B cell (primary cell): ENCODE results near the gene BTF3. TPM values are rescaled to one million over a fixed set of nuclear protein-coding genes. Genes with fewer than 3 reads are reported as not detected.

Source experiments
- ATAC-seq: fragments of 200-7000 bp; cut with Tn5 transposase; one replicate; pipeline ENCODE4 v1.10.0; 2021; ENCODE audit warnings: low read depth, mild to moderate bottlenecking, moderate number of reproducible peaks, moderate library complexity
- CTCF ChIA-PET: fragments of 350-600 bp; sonication (Branson Sonifier 250); formaldehyde crosslinking; loops from one replicate; lab custom pipeline; 2021; ENCODE audit warnings: antibody characterized with exemption, inconsistent platforms; lab: Charles Lee
- POLR2A ChIA-PET: fragments of 350-600 bp; sonication (Branson Sonifier 250); formaldehyde crosslinking; loops from one replicate; lab custom pipeline; 2021; ENCODE audit warnings: antibody characterized with exemption; lab: Charles Lee
- DNase-seq: peaks from one replicate; pipeline ENCODE4 v3.0.0; 2013
- H2AFZ ChIP-seq: 2 replicates; pipeline ENCODE4 v1.6.1; 2012; ENCODE audit warnings: mild to moderate bottlenecking, low read depth, low read length; ENCODE audit not compliant: insufficient read depth, poor library complexity, severe bottlenecking
- H3K27ac ChIP-seq, 2 donors: 1 replicate in 1 of 2; 2 replicates in 1 of 2; pipeline ENCODE4 v1.5.1; 2012 to 2013; ENCODE audit warnings: low read length in 2 of 2, mild to moderate bottlenecking in 2 of 2, moderate library complexity in 1 of 2
- H3K27me3 ChIP-seq, 4 experiments: fragments of 200-600 bp in 1 of 4; sonication (generic) in 1 of 4; replicated peaks in 1 of 4; 1 replicate in 2 of 4; 2 replicates in 2 of 4; pipeline versions ENCODE4 v1.6.1 to v1.7.0; 2013 to 2016; ENCODE audit warnings: low read length in 3 of 4, mild to moderate bottlenecking in 2 of 4, mixed read lengths in 1 of 4, moderate library complexity in 1 of 4; ENCODE audit not compliant: insufficient read depth in 4 of 4, control insufficient read depth in 3 of 4; ENCODE audit errors: control extremely low read depth in 1 of 4
- H3K36me3 ChIP-seq, 2 experiments: replicated peaks in 1 of 2; 1 replicate in 1 of 2; 2 replicates in 1 of 2; pipeline versions ENCODE4 v1.6.1 to v1.7.1; 2013; ENCODE audit warnings: low read length in 1 of 2; ENCODE audit not compliant: insufficient read depth in 2 of 2, control insufficient read depth in 1 of 2; ENCODE audit errors: control extremely low read depth in 1 of 2, extremely low read depth in 1 of 2
- H3K4me1 ChIP-seq, 2 donors: fragments of 200-600 bp in 1 of 2; sonication (generic) in 1 of 2; 1 replicate in 1 of 2; 2 replicates in 1 of 2; pipeline versions ENCODE4 v1.5.1 to v1.6.1; 2013 to 2017; ENCODE audit warnings: low read length in 2 of 2; ENCODE audit not compliant: control insufficient read depth in 2 of 2, insufficient read depth in 2 of 2
- H3K4me2 ChIP-seq: replicated peaks from 2 replicates; pipeline ENCODE3; 2012; ENCODE audit warnings: mild to moderate bottlenecking, low read depth, low read length; ENCODE audit not compliant: poor library complexity, severe bottlenecking
- H3K4me3 ChIP-seq, 5 experiments: fragments of 200-600 bp in 1 of 5; sonication (generic) in 1 of 5; 1 replicate in 3 of 5; 2 replicates in 2 of 5; pipeline versions ENCODE4 v1.5.1 to v1.7.0; 2011 to 2016; ENCODE audit warnings: low read length in 4 of 5, mild to moderate bottlenecking in 4 of 5, low read depth in 2 of 5, control low read depth in 1 of 5, moderate library complexity in 1 of 5; ENCODE audit not compliant: insufficient read depth in 1 of 5; ENCODE audit errors: control extremely low read depth in 1 of 5, extremely low read depth in 1 of 5
- H3K79me2 ChIP-seq: fragments of 200-600 bp; sonication (generic); one replicate; pipeline ENCODE4 v1.6.0; 2016; ENCODE audit warnings: low read length; ENCODE audit not compliant: control insufficient read depth, insufficient read depth
- H3K9ac ChIP-seq: fragments of 200-600 bp; sonication (generic); 2 replicates; pipeline ENCODE4 v1.6.1; 2017; ENCODE audit warnings: mild to moderate bottlenecking, low read length, moderate library complexity
- H3K9me3 ChIP-seq, 3 donors: one replicate each; pipeline versions ENCODE4 v1.6.1 to v1.7.1; 2013; ENCODE audit warnings: low read length in 2 of 3; ENCODE audit not compliant: control insufficient read depth in 2 of 3, insufficient read depth in 1 of 3; ENCODE audit errors: control extremely low read depth in 1 of 3
- H4K20me1 ChIP-seq: 2 replicates; pipeline ENCODE4 v1.6.0; 2012; ENCODE audit warnings: mild to moderate bottlenecking, low read length; ENCODE audit not compliant: insufficient read depth, control insufficient read depth, poor library complexity, severe bottlenecking
- H3K27ac Mint-ChIP-seq: one replicate; pipeline ENCODE4 v1.8.0; 2021; ENCODE audit warnings: mixed read lengths
- H3K27me3 Mint-ChIP-seq: one replicate; pipeline ENCODE4 v1.8.0; 2021; ENCODE audit warnings: mixed read lengths
- H3K4me1 Mint-ChIP-seq: one replicate; pipeline ENCODE4 v1.8.0; 2021; ENCODE audit warnings: mixed read lengths
- H3K4me3 Mint-ChIP-seq: one replicate; pipeline ENCODE4 v1.8.0; 2021; ENCODE audit warnings: mixed read lengths
- H3K9me3 Mint-ChIP-seq: one replicate; pipeline ENCODE4 v1.8.0; 2022; ENCODE audit warnings: mixed read lengths; ENCODE audit not compliant: insufficient read depth
- EZH2 ChIP-seq: IDR thresholded peaks from 2 replicates; pipeline ENCODE4 v1.6.1; 2012; ENCODE audit warnings: borderline replicate concordance, low read depth, mild to moderate bottlenecking, moderate library complexity, low read length; ENCODE audit not compliant: insufficient read depth, poor library complexity, severe bottlenecking
- WGBS: methylation state at CpG from one replicate; pipeline ENCODE4 v1.1.5; 2013; ENCODE audit warnings: missing lambda C conversion rate; ENCODE audit not compliant: insufficient coverage; 5-methylcytosine and 5-hydroxymethylcytosine counted together
- intact Hi-C: fragments of 100-400 bp; cut with micrococcal nuclease; formaldehyde crosslinking; loops from one replicate; pipeline ENCODE4 v1.10.0; 2022
- polyA plus RNA-seq: library from polyadenylated mRNA; depleted of rRNA; stranded (reverse); fragments of >200 nt; gene quantifications from 2 replicates; pipeline ENCODE4 v1.2.3, GENCODE V29; 2012
- total RNA-seq, 2 donors: library from RNA; stranded (reverse); fragments of 120-200 nt in 1 of 2; gene quantifications; 1 replicate in 1 of 2; 2 replicates in 1 of 2; pipeline versions ENCODE4 v1.2.3 to v1.2.4, GENCODE V29; 2013 to 2022
- TF ChIP-seq, protein P1 (sequence below): fragments of 200-600 bp; IDR thresholded peaks from one replicate; pipeline ENCODE4 v1.8.0; 2022; ENCODE audit warnings: antibody characterized with exemption, mild to moderate bottlenecking

Gene BTF3
- total and polyA plus RNA-seq, 2 donors (not counting 1 experiment from before 2014, with no cell fraction given) = 309 to 466 TPM

DNA sequence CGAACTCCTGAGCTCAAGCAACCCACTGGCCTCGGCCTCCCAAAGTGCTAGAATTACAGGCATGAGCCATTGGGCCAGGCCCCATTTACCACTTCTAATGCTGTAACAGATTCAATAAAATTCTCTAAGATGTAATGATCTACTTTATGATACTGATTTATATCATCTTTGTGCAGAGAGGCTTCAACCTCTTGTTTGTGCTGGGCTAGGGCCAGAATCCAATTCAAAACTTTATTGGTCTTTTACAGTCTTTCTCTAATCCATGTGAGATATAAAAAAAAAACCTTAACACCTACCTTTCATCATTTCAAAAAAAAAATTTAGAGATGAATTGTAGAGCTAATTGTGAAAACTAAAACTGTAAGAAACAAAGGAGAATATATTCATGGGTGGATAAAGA, 8.2 kb upstream of the BTF3 start:
- POLR2A ChIA-PET = no interaction called here
- Histone ChIP-seq H3K4me1 (no peaks in the 10 kb centered on the region), H4K20me1 (no peaks in the 10 kb centered on the region), H3K9me3 (peaks cover 0 to 1% (median 0%) of the 10 kb centered on the region in 3 donors), H3K9ac (no peak overlapping the region), H3K27me3 (peaks cover 0 to 10% (median 2%) of the 10 kb centered on the region in 4 experiments), H3K79me2 (no peaks in the 10 kb centered on the region), H3K27ac (no peak overlapping the region), H2AFZ (no peak overlapping the region), H3K36me3 (no peaks in the 10 kb centered on the region), H3K4me2 (no peak overlapping the region), H3K4me3 (no peak overlapping the region)
- H3K27me3 Mint-ChIP-seq = peaks cover 66% of the 10 kb centered on the region
- no peaks in the 10 kb centered on the region for H3K4me1 Mint-ChIP-seq
- TF ChIP-seq, protein P1, sequence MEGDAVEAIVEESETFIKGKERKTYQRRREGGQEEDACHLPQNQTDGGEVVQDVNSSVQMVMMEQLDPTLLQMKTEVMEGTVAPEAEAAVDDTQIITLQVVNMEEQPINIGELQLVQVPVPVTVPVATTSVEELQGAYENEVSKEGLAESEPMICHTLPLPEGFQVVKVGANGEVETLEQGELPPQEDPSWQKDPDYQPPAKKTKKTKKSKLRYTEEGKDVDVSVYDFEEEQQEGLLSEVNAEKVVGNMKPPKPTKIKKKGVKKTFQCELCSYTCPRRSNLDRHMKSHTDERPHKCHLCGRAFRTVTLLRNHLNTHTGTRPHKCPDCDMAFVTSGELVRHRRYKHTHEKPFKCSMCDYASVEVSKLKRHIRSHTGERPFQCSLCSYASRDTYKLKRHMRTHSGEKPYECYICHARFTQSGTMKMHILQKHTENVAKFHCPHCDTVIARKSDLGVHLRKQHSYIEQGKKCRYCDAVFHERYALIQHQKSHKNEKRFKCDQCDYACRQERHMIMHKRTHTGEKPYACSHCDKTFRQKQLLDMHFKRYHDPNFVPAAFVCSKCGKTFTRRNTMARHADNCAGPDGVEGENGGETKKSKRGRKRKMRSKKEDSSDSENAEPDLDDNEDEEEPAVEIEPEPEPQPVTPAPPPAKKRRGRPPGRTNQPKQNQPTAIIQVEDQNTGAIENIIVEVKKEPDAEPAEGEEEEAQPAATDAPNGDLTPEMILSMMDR = no peak
- TF ChIP-seq EZH2 = no peak
- H3K9me3 Mint-ChIP-seq = no peaks in the 10 kb centered on the region
- no CpG with 5 or more reads among the region's 2 CpGs for WGBS
- intact Hi-C loops = no loop called here
- no peak overlapping the region for H3K27ac Mint-ChIP-seq
- ATAC-seq (no peak), DNase-seq (no peak)
- CTCF ChIA-PET = no interaction called here
- no peak overlapping the region for H3K4me3 Mint-ChIP-seq

DNA sequence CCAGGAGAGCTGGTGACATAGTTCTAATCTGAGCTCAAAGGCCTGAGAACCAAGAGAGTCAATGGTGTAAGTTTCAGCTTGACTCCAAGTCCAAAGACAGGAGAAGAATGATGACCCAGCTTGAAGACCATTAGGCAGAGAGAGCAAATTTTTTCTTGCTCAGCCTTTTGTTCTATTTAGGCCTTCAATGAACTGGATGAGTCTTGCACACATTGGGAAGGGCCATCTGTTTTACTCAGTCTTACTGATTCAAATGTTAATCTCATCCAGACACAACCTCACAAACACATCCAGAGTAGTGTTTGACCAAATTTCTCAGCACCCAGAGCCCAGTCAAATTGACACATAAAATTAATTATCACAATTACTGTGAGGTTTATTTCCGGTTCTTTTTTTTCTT, 7.1 kb upstream of the BTF3 start:
- Histone ChIP-seq H3K27ac (no peak overlapping the region), H3K4me3 (no peak overlapping the region), H3K9me3 (peaks cover 0 to 1% (median 0%) of the 10 kb centered on the region in 3 donors), H4K20me1 (no peaks in the 10 kb centered on the region), H3K27me3 (peaks cover 0 to 10% (median 2%) of the 10 kb centered on the region in 4 experiments), H3K79me2 (no peaks in the 10 kb centered on the region), H2AFZ (no peak overlapping the region), H3K9ac (no peak overlapping the region), H3K4me1 (no peaks in the 10 kb centered on the region), H3K4me2 (no peak overlapping the region), H3K36me3 (no peaks in the 10 kb centered on the region)
- Mint-ChIP-seq H3K27ac (no peak overlapping the region), H3K4me3 (no peak overlapping the region), H3K9me3 (no peaks in the 10 kb centered on the region), H3K27me3 (peaks cover 58% of the 10 kb centered on the region), H3K4me1 (no peaks in the 10 kb centered on the region)
- ATAC-seq (no peak), DNase-seq (no peak)
- ChIA-PET CTCF (no interaction called here), POLR2A (no interaction called here)
- intact Hi-C loops = no loop called here
- TF ChIP-seq, protein P1 = no peak
- TF ChIP-seq EZH2 = no peak
- WGBS = no CpG with 5 or more reads among the region's 1 CpG
